BJ (cell line): Measurements from ENCODE around the gene MEAF6. TPM values are rescaled to one million over a fixed set of nuclear protein-coding genes. Genes with fewer than 3 reads are reported as not detected.

ENCODE experiments used
- CTCF ChIA-PET: fragments of 350-600 bp; formaldehyde crosslinking; extraction: SDS; loops from one replicate; lab custom pipeline; 2021; ENCODE audit warnings: antibody characterized with exemption, inconsistent platforms; lab: Yijun Ruan, JAX
- POLR2A ChIA-PET: fragments of 300-600 bp; sonication (Branson Sonifier 250); formaldehyde crosslinking; extraction: SDS; loops from one replicate; lab custom pipeline; 2021; ENCODE audit warnings: antibody characterized with exemption; lab: Charles Lee
- DNase-seq: peaks from one replicate; pipeline ENCODE4 v3.0.0-alpha.2; 2011; ENCODE audit warnings: low read depth
- H3K27me3 ChIP-seq: 2 replicates; pipeline ENCODE4 v1.6.0; 2011; ENCODE audit warnings: low read length; ENCODE audit not compliant: control insufficient read depth, insufficient read depth
- H3K36me3 ChIP-seq: 2 replicates; pipeline ENCODE4 v1.5.1; 2011; ENCODE audit warnings: low read length; ENCODE audit not compliant: control insufficient read depth, insufficient read depth
- H3K4me3 ChIP-seq: 2 replicates; pipeline ENCODE4 v1.5.1; 2011; ENCODE audit warnings: low read depth, mild to moderate bottlenecking, control low read depth, low read length
- polyA plus RNA-seq: library from polyadenylated mRNA; depleted of rRNA; stranded (reverse); fragments of >200 nt; gene quantifications from 2 replicates; pipeline ENCODE4 v1.2.3, GENCODE V29; 2011
- TF ChIP-seq, protein P1 (sequence below): IDR thresholded peaks from 2 replicates; pipeline ENCODE4 v1.5.1; 2011; ENCODE audit warnings: low read depth, mild to moderate bottlenecking, control low read depth, inconsistent platforms, low read length, moderate library complexity; ENCODE audit not compliant: insufficient read depth

Gene MEAF6
- polyA plus RNA-seq, 1 experiment, result 43.1 TPM

DNA sequence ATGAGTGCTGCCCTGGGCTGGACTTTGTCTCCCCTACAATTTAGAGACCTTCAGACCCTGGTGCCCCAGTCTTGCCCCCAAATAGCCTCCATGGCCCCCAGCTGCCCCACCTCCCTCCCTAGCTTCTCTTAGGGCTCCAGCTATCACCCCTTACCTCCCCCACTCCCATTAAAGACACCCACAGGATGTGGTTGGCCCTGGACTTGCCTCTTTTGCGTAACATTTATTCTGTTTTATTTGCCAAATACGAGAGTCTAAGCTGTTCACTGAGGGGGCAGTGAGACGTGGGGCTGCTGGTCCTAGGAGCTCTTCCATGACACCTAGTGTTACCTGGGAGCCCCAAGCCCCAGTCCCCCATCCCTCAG, 35.7 kb downstream of the MEAF6 start:
- DNase-seq, result no peak
- POLR2A ChIA-PET, result no interaction called here
- H3K27me3 ChIP-seq, result no peaks in the 10 kb centered on the region
- CTCF ChIA-PET, result interaction anchor here (0.8 to 10.0 kb wide), 8 partner anchors 8 to 36 kb away, joined by 3 to 116 read pairs (median 3); partner anchors contain the start of gene MEAF6
- peaks cover 39% of the 10 kb centered on the region for H3K36me3 ChIP-seq
- H3K4me3 ChIP-seq, result peak overlapping the region; percentile 31
- TF ChIP-seq, protein P1, sequence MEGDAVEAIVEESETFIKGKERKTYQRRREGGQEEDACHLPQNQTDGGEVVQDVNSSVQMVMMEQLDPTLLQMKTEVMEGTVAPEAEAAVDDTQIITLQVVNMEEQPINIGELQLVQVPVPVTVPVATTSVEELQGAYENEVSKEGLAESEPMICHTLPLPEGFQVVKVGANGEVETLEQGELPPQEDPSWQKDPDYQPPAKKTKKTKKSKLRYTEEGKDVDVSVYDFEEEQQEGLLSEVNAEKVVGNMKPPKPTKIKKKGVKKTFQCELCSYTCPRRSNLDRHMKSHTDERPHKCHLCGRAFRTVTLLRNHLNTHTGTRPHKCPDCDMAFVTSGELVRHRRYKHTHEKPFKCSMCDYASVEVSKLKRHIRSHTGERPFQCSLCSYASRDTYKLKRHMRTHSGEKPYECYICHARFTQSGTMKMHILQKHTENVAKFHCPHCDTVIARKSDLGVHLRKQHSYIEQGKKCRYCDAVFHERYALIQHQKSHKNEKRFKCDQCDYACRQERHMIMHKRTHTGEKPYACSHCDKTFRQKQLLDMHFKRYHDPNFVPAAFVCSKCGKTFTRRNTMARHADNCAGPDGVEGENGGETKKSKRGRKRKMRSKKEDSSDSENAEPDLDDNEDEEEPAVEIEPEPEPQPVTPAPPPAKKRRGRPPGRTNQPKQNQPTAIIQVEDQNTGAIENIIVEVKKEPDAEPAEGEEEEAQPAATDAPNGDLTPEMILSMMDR, result no peak

DNA sequence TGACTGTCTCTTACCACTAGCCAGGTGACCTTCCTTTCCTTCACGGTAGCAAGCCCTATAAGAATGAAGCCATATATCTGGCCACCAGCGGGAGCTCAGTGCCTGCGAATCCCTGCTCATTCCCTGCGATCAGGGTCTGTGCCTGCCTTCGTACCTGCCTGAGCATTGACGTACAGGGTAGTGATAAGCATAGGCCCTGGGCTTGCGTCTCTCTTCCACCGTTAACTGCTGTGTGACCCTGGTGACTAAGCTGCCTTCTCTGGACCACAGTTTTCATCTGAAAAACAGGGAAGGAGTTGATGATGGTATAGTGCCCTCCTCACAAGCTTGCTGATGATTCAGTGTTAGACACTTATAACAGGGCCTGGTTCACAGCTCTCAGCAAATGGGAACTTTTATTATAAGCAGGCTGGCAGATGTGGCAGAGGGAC, 36.1 kb downstream of the MEAF6 start:
- TF ChIP-seq, protein P1, result no peak
- POLR2A ChIA-PET, result no interaction called here
- no peak for DNase-seq
- H3K4me3 ChIP-seq, result no peak overlapping the region
- no peaks in the 10 kb centered on the region for H3K27me3 ChIP-seq
- CTCF ChIA-PET, result interaction anchor here (0.9 to 10.0 kb wide), 6 partner anchors 8 to 36 kb away, joined by 3 to 116 read pairs (median 4); partner anchors contain the start of gene MEAF6
- H3K36me3 ChIP-seq, result peaks cover 36% of the 10 kb centered on the region

DNA sequence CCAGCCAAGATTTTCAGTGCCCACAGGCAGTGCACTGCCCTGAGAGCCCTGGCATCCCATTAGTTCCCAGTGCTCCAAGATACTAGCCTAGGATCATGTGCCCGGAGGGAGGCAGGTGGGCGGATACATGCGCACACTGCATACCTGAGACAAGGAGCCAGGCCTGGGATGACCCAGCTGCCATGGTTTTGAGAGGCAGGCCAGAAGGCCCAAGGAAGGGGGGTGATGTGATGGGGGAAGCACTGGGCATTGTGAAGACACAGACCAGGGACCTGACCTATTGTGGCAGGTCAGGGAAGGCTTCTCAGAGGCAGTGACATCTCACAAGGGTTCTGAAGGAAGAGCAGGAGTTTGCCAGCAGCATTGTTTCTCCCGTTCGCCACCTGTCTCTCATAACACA, 36.6 kb downstream of the MEAF6 start:
- peak overlapping the region; percentile 75 for H3K4me3 ChIP-seq
- ChIA-PET POLR2A (no interaction called here), CTCF (interaction anchor here (1.0 to 10.0 kb wide), 3 partner anchors 9 to 37 kb away, joined by 3 to 116 read pairs (median 4); partner anchors contain the start of gene MEAF6)
- DNase-seq, result no peak
- H3K27me3 ChIP-seq, result no peaks in the 10 kb centered on the region
- TF ChIP-seq, protein P1, result no peak
- peaks cover 32% of the 10 kb centered on the region for H3K36me3 ChIP-seq

DNA sequence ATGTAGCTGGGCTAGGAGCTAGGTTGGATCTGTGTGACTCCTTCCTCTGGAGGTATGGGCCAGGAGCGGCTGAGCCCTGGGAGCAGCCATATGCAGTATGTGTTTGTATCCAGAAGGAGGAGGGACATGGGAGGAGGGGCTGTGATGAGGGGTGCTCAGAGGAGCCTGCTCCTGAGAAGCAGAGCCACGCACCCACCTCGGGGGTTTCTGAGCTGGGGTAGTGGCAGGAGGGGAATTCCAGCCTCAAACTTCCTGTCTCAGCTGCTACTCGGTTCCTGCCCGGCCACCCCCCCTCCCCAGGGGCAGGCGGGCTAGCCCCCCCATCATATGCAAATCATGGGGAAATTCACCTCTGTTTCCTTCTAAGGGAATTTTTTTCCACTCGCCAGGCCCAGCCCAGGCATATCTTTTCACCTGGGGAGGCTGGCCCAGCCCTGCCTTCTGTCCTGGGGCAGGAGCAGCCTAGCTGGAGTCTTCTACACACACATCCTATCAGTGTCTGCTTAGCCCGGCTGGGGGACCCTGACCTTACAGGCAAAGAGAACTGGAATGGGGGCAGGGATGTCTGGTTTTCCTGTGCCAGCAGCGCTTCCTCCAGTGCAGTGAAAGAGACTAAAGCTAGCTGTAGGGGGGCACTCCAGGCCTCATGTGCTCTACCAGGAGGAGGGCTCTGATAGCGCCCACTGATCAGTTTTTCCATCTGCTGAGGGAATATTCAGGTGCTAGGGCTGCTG, 37.2 kb downstream of the MEAF6 start:
- peaks cover 26% of the 10 kb centered on the region for H3K36me3 ChIP-seq
- H3K4me3 ChIP-seq, result peak overlapping the region; percentile 75
- ChIA-PET CTCF (interaction anchor here (0.6 to 10.0 kb wide), 3 partner anchors 9 to 215 kb away, joined by 3 to 116 read pairs (median 4); no protein-coding TSS in a partner anchor), POLR2A (interaction anchor here (0.5 kb wide), 1 partner anchor 30 kb away, joined by 8 read pairs; no protein-coding TSS in a partner anchor)
- TF ChIP-seq, protein P1, result no peak
- DNase-seq, result no peak
- no peaks in the 10 kb centered on the region for H3K27me3 ChIP-seq

DNA sequence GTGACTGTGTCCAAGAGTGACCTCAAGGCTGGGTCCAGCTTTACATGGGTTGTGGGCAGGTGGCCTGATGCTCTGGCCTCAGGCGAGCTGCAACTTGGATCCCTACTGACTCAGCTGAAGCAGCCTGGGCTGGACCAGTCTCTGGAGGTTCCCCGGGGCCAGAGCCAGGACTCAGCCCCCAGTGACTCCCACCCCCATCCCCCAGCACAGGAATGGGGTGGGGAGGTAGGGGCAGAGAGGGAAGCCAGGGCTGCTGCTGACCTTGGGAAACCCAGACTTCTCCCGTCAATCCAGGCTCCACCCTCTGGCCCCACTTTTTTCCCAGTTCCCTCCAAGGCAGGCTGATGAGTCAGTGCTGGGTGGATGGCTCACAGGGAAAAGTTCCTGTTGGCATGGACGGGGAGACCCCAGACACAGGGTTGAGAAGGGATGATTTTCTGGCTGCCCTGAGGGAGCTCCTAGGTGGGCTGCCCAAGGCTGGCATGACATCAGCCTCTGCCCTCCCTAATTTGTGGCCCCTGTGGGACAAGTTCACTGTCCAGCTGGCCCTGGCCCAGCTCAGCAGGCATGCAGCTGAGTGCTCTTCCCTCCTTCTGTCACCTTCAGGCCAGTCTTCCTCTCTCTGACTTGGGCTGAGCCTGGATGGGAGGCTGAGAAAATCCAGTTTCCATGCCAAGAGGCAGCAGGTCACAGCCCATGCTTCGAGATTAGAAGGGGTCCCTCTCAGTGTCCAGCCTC, 37.9 kb downstream of the MEAF6 start:
- TF ChIP-seq, protein P1, result no peak

More for the DNA sequence above, 37.9 kb downstream of the MEAF6 start:
- ChIA-PET CTCF (interaction anchor here (0.5 to 10.0 kb wide), 7 partner anchors 9 to 401 kb away, joined by 3 to 116 read pairs (median 4); partner anchors contain the start of gene MEAF6), POLR2A (no interaction called here)
- H3K27me3 ChIP-seq, result no peaks in the 10 kb centered on the region
- H3K4me3 ChIP-seq, result peak overlapping the region; percentile 75
- peaks cover 19% of the 10 kb centered on the region for H3K36me3 ChIP-seq
- no peak for DNase-seq
